ENCODE data around the gene FOS. TPM values are rescaled to one million over a fixed set of nuclear protein-coding genes. Genes with fewer than 3 reads are reported as not detected.

Gene FOS
- total and polyA plus RNA-seq, 2 donors (not counting 1 experiment from before 2014, with no cell fraction given): 103 to 4,077 TPM

DNA sequence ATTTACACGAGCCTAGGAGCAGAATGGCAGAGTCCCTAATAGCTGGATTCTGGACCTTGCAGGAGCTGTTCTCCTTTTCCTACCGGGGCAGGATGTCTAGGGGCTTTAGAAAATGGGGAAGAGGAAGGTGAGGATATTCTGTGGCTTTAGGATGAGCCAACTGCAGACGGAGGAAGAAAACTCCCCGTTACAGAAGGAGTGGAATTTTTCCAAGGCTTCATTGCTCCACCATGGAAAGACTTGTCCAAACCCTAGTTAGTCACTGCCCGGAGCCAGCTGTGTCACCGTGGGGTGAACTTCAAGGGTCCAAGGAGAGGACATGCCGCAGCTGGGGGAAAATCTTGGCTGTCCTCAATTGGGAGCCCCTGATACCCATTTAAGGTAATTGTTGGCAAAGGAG, 41.6 kb downstream of the FOS start:
- peaks cover 15% of the 10 kb centered on the region for H3K27me3 Mint-ChIP-seq
- TF ChIP-seq, protein P1, sequence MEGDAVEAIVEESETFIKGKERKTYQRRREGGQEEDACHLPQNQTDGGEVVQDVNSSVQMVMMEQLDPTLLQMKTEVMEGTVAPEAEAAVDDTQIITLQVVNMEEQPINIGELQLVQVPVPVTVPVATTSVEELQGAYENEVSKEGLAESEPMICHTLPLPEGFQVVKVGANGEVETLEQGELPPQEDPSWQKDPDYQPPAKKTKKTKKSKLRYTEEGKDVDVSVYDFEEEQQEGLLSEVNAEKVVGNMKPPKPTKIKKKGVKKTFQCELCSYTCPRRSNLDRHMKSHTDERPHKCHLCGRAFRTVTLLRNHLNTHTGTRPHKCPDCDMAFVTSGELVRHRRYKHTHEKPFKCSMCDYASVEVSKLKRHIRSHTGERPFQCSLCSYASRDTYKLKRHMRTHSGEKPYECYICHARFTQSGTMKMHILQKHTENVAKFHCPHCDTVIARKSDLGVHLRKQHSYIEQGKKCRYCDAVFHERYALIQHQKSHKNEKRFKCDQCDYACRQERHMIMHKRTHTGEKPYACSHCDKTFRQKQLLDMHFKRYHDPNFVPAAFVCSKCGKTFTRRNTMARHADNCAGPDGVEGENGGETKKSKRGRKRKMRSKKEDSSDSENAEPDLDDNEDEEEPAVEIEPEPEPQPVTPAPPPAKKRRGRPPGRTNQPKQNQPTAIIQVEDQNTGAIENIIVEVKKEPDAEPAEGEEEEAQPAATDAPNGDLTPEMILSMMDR (IDR thresholded peaks at IDR 0.05): no peak
- no peak for TF ChIP-seq EZH2 (IDR thresholded peaks at IDR 0.05; ENCODE audit: borderline replicate concordance, insufficient read depth, low read depth, low read length, poor library complexity, severe bottlenecking)
- ATAC-seq (ENCODE audit: low read depth) (no peak), DNase-seq (no peak)
- H3K4me3 ChIP-seq (ENCODE audit: control extremely low read depth in 1 of 5, extremely low read depth in 1 of 5, insufficient read depth in 1 of 5, low read depth in 2 of 5, low read length in 4 of 5): no peak overlapping the region
- WGBS (ENCODE audit: insufficient coverage): 98% methylated on average over 3 of the region's 7 CpGs
- H3K4me2 ChIP-seq (replicated peaks; ENCODE audit: low read depth, low read length, poor library complexity, severe bottlenecking): no peak overlapping the region
- H2AFZ ChIP-seq (ENCODE audit: insufficient read depth, low read depth, low read length, poor library complexity, severe bottlenecking): no peak overlapping the region
- H3K27me3 ChIP-seq (replicated peaks in 1 of 4; ENCODE audit: control extremely low read depth in 1 of 4, control insufficient read depth in 3 of 4, insufficient read depth in 4 of 4, low read length in 3 of 4): peaks cover 0 to 3% (median 0%) of the 10 kb centered on the region in 4 experiments
- H3K27ac Mint-ChIP-seq: no peak overlapping the region
- ChIA-PET CTCF (no interaction called here), POLR2A (no interaction called here)
- intact Hi-C loops (cut with micrococcal nuclease): no loop called here
- H3K36me3 ChIP-seq (replicated peaks in 1 of 2; ENCODE audit: control extremely low read depth in 1 of 2, control insufficient read depth in 1 of 2, extremely low read depth in 1 of 2, insufficient read depth in 2 of 2, low read length in 1 of 2): no peaks in the 10 kb centered on the region
- H3K9me3 Mint-ChIP-seq (ENCODE audit: insufficient read depth): no peaks in the 10 kb centered on the region
- H3K27ac ChIP-seq (ENCODE audit: low read length in 2 of 2): no peak overlapping the region
- H4K20me1 ChIP-seq (ENCODE audit: control insufficient read depth, insufficient read depth, low read length, poor library complexity, severe bottlenecking): no peaks in the 10 kb centered on the region
- H3K4me1 ChIP-seq (ENCODE audit: control insufficient read depth in 2 of 2, insufficient read depth in 2 of 2, low read length in 2 of 2): no peaks in the 10 kb centered on the region
- no peaks in the 10 kb centered on the region for H3K4me1 Mint-ChIP-seq
- H3K79me2 ChIP-seq (ENCODE audit: control insufficient read depth, insufficient read depth, low read length): no peaks in the 10 kb centered on the region
- no peak overlapping the region for H3K4me3 Mint-ChIP-seq
- H3K9ac ChIP-seq (ENCODE audit: low read length): no peak overlapping the region
- no peaks in the 10 kb centered on the region for H3K9me3 ChIP-seq (ENCODE audit: control extremely low read depth in 1 of 3, control insufficient read depth in 2 of 3, insufficient read depth in 1 of 3, low read length in 2 of 3)

DNA sequence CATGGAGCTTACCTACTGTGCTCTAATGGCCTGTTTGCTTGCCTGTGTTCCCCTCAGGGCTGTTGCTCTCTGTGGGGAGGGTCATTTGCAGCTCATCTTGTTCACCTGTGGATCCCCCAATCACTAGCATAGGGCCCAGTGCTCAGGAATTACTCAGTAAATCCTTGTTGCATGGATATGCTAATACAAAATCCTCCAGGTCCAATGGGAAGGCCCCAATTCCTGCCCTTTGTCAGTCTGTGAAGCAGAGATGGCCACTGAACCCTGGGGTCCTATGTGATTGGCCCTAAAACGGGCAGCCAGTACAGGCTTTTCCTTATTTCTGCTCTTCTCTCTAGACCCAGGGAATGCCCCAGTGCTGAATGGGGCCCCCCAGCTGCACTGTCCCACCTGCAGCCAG, 44.1 kb downstream of the FOS start:
- POLR2A ChIA-PET: no interaction called here
- Histone ChIP-seq H3K27ac (ENCODE audit: low read length in 2 of 2) (no peak overlapping the region), H3K9ac (ENCODE audit: low read length) (no peak overlapping the region), H2AFZ (ENCODE audit: insufficient read depth, low read depth, low read length, poor library complexity, severe bottlenecking) (no peak overlapping the region), H3K79me2 (ENCODE audit: control insufficient read depth, insufficient read depth, low read length) (no peaks in the 10 kb centered on the region), H3K36me3 (replicated peaks in 1 of 2; ENCODE audit: control extremely low read depth in 1 of 2, control insufficient read depth in 1 of 2, extremely low read depth in 1 of 2, insufficient read depth in 2 of 2, low read length in 1 of 2) (no peaks in the 10 kb centered on the region), H3K4me2 (replicated peaks; ENCODE audit: low read depth, low read length, poor library complexity, severe bottlenecking) (no peak overlapping the region), H4K20me1 (ENCODE audit: control insufficient read depth, insufficient read depth, low read length, poor library complexity, severe bottlenecking) (no peaks in the 10 kb centered on the region), H3K4me3 (ENCODE audit: control extremely low read depth in 1 of 5, extremely low read depth in 1 of 5, insufficient read depth in 1 of 5, low read depth in 2 of 5, low read length in 4 of 5) (no peak overlapping the region), H3K4me1 (ENCODE audit: control insufficient read depth in 2 of 2, insufficient read depth in 2 of 2, low read length in 2 of 2) (no peaks in the 10 kb centered on the region), H3K9me3 (ENCODE audit: control extremely low read depth in 1 of 3, control insufficient read depth in 2 of 3, insufficient read depth in 1 of 3, low read length in 2 of 3) (no peaks in the 10 kb centered on the region), H3K27me3 (replicated peaks in 1 of 4; ENCODE audit: control extremely low read depth in 1 of 4, control insufficient read depth in 3 of 4, insufficient read depth in 4 of 4, low read length in 3 of 4) (peaks cover 0 to 3% (median 0%) of the 10 kb centered on the region in 4 experiments)
- no peak for ATAC-seq (ENCODE audit: low read depth)
- H3K27ac Mint-ChIP-seq: no peak overlapping the region
- no peaks in the 10 kb centered on the region for H3K9me3 Mint-ChIP-seq (ENCODE audit: insufficient read depth)
- intact Hi-C loops (cut with micrococcal nuclease): no loop called here
- H3K4me1 Mint-ChIP-seq: no peaks in the 10 kb centered on the region
- H3K4me3 Mint-ChIP-seq: no peak overlapping the region
- DNase-seq: no peak
- CTCF ChIA-PET: interaction anchor here (0.7 to 1.4 kb wide), 5 partner anchors 9 to 239 kb away, joined by 3 to 5 read pairs (median 3); no protein-coding TSS in a partner anchor
- 83% methylated on average over 1 of the region's 1 CpG for WGBS (ENCODE audit: insufficient coverage)
- peaks cover 3% of the 10 kb centered on the region for H3K27me3 Mint-ChIP-seq
- TF ChIP-seq EZH2 (IDR thresholded peaks at IDR 0.05; ENCODE audit: borderline replicate concordance, insufficient read depth, low read depth, low read length, poor library complexity, severe bottlenecking): no peak
- TF ChIP-seq, protein P1 (IDR thresholded peaks at IDR 0.05): no peak
